ENCODE data around the gene SLC26A11. TPM values are rescaled to one million over a fixed set of nuclear protein-coding genes. Genes with fewer than 3 reads are reported as not detected.
"Not testable (repeated sequence)": the region's sequence is repeated elsewhere in the genome, so short reads cannot be mapped to it uniquely, and the experiment has no call there.

SLC26A11 gene
- total RNA-seq, 1 experiment from 2014 or later: 17.7 TPM

GRCh38 chr17:80257716-80258213 lies 37.5 kb downstream of the SLC26A11 start (continued):
- no peak for TF ChIP-seq POLR2A (IDR thresholded peaks at IDR 0.05; ENCODE audit: borderline replicate concordance, extremely low read depth, insufficient read depth, insufficient read length)
- TF ChIP-seq YY1 (IDR thresholded peaks at IDR 0.05; ENCODE audit: extremely low read depth, insufficient replicate concordance, low read depth, low read length): no peak
- TF ChIP-seq ATF3 (IDR thresholded peaks at IDR 0.05): no peak

GRCh38 chr17:80258296-80258695 lies 38.1 kb downstream of the SLC26A11 start:
- DNase-seq (ENCODE audit: low read depth, low spot score); ATAC-seq; H3K4me3 ChIP-seq (replicated peaks in 1 of 2; ENCODE audit: low read depth in 1 of 2, low read length in 2 of 2); BruUV-seq (replicated peaks); H3K4me2 ChIP-seq (ENCODE audit: low read length); POLR2A ChIA-PET; intact Hi-C loops (cut with micrococcal nuclease); RAD21 ChIA-PET (ENCODE audit: low non-redundant PET in 1 of 2, low total read pairs in 2 of 2, uncharacterized antibody in 2 of 2, unreplicated experiment in 2 of 2); H3K9me3 ChIP-seq (ENCODE audit: control insufficient read depth in 1 of 2, insufficient read depth in 1 of 2, low read depth in 1 of 2, low read length in 2 of 2); H3K9me2 ChIP-seq (ENCODE audit: insufficient read depth); H3K9ac ChIP-seq (ENCODE audit: low read length); H3K27ac ChIP-seq (ENCODE audit: low read depth, low read length); H3K27me3 ChIP-seq (ENCODE audit: insufficient read depth, low read length); H3K79me2 ChIP-seq (ENCODE audit: insufficient read depth, low read length); H4K20me1 ChIP-seq (ENCODE audit: insufficient read depth); H2AFZ ChIP-seq (ENCODE audit: low read depth, low read length, poor library complexity, severe bottlenecking); H3K36me3 ChIP-seq (ENCODE audit: control insufficient read depth in 1 of 2, insufficient read depth in 2 of 2, low read length in 2 of 2); CTCF ChIA-PET: not testable (repeated sequence)
- peaks cover 50 to 78% of the 10 kb centered on the region in 2 experiments for H3K4me1 ChIP-seq (ENCODE audit: control insufficient read depth in 1 of 2, insufficient read depth in 2 of 2, low read length in 2 of 2)

- no TSS peak for BruUV-seq (replicated peaks)
- H3K9me3 ChIP-seq (ENCODE audit: control insufficient read depth in 1 of 2, insufficient read depth in 1 of 2, low read depth in 1 of 2, low read length in 2 of 2): no peaks in the 10 kb centered on the region
- POLR2A ChIA-PET: no interaction called here
- H3K9ac ChIP-seq (ENCODE audit: low read length): peak overlapping the region; percentile 67
- H3K4me2 ChIP-seq (ENCODE audit: low read length): peak overlapping the region; percentile 86
- CTCF ChIA-PET: no interaction called here
- H3K9me2 ChIP-seq (ENCODE audit: insufficient read depth): no peaks in the 10 kb centered on the region
- intact Hi-C loops (cut with micrococcal nuclease): no loop called here
- RAD21 ChIA-PET (ENCODE audit: low non-redundant PET in 1 of 2, low total read pairs in 2 of 2, uncharacterized antibody in 2 of 2, unreplicated experiment in 2 of 2): no interaction called here
- ATAC-seq (no peak), DNase-seq (ENCODE audit: low read depth, low spot score) (no peak)
- H3K4me1 ChIP-seq (ENCODE audit: control insufficient read depth in 1 of 2, insufficient read depth in 2 of 2, low read length in 2 of 2): peaks cover 38 to 65% of the 10 kb centered on the region in 2 experiments
- peak overlapping the region; percentile 41 to 57 for H3K4me3 ChIP-seq (replicated peaks in 1 of 2; ENCODE audit: low read depth in 1 of 2, low read length in 2 of 2)
- no peaks in the 10 kb centered on the region for H3K36me3 ChIP-seq (ENCODE audit: control insufficient read depth in 1 of 2, insufficient read depth in 2 of 2, low read length in 2 of 2)
- peak overlapping the region; percentile 84 for H3K27ac ChIP-seq (ENCODE audit: low read depth, low read length)
- H3K27me3 ChIP-seq (ENCODE audit: insufficient read depth, low read length): no peaks in the 10 kb centered on the region
- no peaks in the 10 kb centered on the region for H4K20me1 ChIP-seq (ENCODE audit: insufficient read depth)
- H3K79me2 ChIP-seq (ENCODE audit: insufficient read depth, low read length): no peaks in the 10 kb centered on the region
- H2AFZ ChIP-seq (ENCODE audit: low read depth, low read length, poor library complexity, severe bottlenecking): no peak overlapping the region
- TF ChIP-seq ZNF274 (IDR thresholded peaks at IDR 0.05; ENCODE audit: low read depth, low read length): no peak
- TF ChIP-seq CTCF (IDR thresholded peaks at IDR 0.05 in 2 of 3, conservative IDR thresholded peaks at IDR 0.05 in 1 of 3; ENCODE audit: borderline replicate concordance in 1 of 3, insufficient read depth in 1 of 3, low read depth in 2 of 3, low read length in 2 of 3): no peak
- TF ChIP-seq YY1 (IDR thresholded peaks at IDR 0.05; ENCODE audit: extremely low read depth, insufficient replicate concordance, low read depth, low read length): no peak
- TF ChIP-seq SP1 (IDR thresholded peaks at IDR 0.05; ENCODE audit: low read depth): no peak
- no peak for TF ChIP-seq ATF3 (IDR thresholded peaks at IDR 0.05)
- TF ChIP-seq EZH2phosphoT487 (IDR thresholded peaks at IDR 0.05; ENCODE audit: borderline replicate concordance): no peak
- no peak for TF ChIP-seq ZFX (IDR thresholded peaks at IDR 0.05)
- TF ChIP-seq POLR2A (IDR thresholded peaks at IDR 0.05; ENCODE audit: borderline replicate concordance, extremely low read depth, insufficient read depth, insufficient read length): no peak
- no peak for TF ChIP-seq CBX3 (IDR thresholded peaks at IDR 0.05; ENCODE audit: low read depth)
- no peak for TF ChIP-seq REST (IDR thresholded peaks at IDR 0.05; ENCODE audit: low read depth)
These were observed 39.3 kb downstream of the SLC26A11 start for GRCh38 chr17:80259457-80260068.

All from HCT116 (cell line).